NCI-H2107 (cell line): ENCODE data around the gene TRNT1.

Experiments used
- DNase-seq: peaks from one replicate; lab custom pipeline; 2025; lab: John Stamatoyannopoulos, UW

Gene TRNT1

DNA sequence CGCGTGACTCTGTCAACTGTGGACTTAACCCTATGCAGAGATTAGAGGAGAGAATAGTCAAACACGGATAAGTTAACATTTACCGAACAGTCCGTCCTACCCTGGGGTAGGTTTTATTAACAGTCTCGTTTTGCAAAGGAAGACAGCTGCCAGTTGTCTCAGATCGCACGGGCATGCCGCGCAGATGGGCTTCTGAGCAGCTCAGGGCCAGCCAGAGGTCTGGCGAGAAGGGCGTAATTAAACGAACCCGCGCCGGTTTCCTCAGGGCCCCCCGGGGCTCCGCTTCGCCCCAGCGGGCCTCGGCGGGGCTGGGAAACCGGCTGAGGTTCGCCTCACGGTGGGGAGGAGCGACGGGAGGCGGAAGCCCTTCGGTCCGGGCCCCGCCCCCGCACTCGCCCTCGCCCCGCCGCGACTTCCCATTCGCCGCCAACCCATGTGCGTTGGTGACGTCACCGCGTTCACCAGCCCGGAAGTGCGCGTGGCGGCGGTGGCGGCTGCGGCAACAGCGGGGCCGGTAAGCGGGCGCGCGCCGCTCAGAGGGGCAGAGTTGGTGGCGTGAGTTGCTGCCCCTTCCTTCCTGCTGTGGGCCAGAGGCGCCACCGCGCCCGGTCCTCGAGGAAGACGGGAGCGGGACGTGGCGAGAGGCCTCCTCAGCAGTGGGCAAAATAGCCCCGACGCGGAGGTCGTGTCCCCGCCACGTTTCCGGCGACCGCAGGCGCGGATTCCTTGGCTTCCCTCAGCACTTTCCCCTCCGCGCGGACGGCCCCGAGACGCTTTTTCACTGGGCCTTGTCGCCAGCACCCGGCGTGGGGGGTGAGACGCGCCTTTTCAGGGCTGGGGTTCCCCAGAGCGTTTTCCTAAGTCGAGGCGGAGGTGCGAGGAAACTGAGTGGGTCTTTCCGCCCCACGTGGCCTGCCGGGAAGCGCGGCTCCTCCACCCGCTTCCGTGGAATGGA lies at the start of gene TRNT1:
TRNT1 (plus strand) TSS at position 464 of the 955 bp plus-strand sequence. CDS start 2,101 bp downstream, outside the sequence.
- DNase-seq, result peak; percentile 75

DNA sequence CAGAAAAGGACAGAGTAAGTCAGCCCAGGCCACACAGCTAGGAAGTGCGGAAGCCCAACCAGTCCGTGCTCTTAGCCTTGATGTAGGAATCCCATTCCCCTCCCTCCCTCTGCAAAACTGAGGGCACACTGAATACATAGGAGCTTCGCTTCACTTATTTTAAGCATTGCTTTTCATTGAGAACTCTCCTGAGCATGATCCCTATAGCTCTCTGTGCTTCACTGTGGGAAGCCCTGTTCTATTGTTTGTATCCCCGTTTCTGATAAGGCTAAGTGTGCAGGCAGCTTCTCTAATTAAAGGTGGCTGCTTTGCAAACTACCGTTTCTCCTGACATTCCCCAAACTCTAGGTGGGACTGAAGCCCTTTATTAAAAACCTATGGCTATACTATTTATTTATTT lies 46.4 kb upstream of the TRNT1 start:
- DNase-seq, result no peak

DNA sequence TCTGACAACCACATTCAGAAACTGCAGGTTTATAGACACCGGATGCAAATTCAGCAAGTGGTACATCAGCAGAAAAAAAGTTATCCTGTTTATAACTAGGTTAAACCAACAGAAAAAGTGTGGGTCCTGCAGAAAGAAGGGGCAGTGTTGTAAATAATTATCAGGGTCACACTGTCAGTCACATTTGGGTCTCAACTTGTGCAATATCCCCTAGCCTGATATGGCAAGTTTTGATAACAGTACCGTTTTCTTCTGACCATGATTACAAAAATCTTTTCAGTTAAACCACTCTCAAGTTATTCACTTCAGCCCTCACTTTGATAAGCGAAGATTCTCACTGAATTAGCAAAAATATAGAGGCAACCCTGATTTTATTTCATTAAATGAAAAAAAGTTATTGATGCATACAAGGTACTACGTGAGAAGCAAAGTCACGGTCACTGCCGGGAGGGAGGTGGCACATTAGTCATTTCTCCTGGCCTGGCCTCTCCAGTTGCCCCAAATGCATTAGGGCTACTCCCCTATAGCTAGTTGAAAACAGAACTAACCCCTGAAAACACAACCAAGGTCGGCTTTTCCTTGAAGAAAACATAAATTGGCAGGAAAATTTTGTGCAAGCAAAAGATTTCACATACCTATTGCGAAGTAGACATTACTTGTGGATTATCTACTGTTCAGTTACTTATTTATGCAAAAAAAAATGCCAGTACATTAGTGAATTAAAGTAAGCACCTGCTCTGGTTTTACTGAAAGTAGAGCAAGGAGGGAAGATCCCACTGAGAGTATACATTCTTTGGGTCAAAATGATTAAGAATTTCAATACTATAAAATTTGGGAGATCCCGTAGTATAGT lies 45.1 kb upstream of the TRNT1 start:
- DNase-seq, result no peak

DNA sequence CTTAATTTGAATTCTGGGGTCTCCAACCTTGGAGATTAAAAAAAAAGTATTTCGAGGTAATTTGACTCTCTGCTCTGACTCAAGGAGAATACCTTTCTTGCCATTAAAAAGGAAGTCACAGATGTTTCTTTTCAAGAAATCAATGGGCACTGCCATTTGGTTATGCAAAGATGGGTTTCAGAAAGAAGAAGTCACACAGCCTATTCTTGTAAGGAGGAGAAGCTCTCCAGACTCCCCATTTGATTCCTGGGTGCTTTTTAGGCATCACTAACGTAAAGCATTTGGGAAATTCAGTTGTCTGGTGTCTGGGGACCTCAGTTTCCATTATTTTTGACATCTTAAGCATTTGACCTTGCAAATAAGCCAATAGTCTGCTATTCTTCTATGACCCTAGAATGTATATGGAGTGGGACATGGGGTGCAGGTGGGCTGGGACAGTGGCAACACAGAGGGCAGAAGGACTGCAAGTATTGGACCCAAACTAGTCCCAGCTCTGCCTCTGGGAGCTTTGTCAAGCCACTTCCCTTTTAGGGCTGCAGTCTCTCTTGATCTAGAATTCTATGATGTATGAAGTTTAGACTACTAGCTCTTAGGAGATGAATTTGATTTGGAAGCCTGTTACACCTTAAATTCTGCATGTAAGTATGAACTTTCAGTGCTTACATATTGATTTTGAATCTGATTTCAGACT lies 44.4 kb upstream of the TRNT1 start:
- no peak for DNase-seq

DNA sequence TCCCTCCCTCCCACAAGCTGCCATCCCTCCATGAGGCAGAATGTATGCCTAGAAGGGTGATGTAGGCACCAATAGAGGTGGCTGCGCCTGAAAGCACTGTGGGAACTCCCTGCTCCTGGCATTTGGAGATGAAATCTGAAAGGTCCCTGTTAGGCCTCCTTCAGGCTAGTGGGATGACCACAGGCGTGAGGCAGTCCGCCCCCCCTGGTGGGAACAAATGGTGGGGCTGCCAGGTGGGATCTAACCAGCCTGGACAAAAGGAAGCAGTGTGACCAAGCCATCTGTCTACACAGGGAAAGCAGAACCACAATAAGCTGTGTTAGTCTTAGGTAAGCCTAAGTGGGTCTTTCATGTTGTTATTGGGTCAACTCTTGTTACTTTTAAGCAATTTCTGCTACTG lies 41.9 kb upstream of the TRNT1 start:
- DNase-seq, result no peak

DNA sequence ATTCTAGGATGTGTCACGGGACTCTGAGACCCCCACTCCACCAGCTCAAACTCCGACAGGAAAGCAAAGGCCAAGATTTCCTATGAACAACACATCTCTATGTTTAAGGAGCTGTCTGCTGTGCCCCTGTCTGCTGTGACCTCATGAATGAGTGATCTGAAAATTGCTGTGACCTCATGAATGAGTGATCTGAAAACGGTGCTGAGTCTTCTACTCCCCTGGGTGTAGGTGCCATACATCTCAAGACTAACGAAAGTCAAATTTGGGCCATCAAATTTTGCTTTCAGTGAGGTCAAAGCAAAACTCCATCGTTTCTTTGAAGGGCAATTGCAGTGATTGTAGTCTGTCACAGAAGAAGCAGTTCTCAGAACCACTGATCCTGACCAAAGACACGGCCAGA lies 41.0 kb upstream of the TRNT1 start:
- no peak for DNase-seq

DNA sequence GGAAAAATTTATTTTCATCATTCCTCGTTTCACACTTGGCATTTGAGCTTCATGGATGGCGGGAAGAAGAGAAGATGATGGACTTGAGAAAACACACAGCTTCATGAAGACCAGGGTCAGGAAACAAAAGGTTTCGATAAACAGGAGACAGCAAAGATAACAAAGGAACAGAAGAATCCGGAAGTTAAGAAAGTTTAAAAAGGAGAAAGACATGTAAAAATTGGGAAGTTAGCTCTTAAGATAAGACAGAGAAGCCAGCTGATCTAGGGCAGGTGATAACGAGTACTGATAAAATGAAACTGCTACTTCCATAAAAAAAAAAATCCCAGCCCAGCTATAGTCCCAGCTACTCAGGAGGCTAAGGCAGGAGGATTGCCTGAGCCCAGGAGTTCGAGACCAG lies 40.5 kb upstream of the TRNT1 start:
- no peak for DNase-seq

DNA sequence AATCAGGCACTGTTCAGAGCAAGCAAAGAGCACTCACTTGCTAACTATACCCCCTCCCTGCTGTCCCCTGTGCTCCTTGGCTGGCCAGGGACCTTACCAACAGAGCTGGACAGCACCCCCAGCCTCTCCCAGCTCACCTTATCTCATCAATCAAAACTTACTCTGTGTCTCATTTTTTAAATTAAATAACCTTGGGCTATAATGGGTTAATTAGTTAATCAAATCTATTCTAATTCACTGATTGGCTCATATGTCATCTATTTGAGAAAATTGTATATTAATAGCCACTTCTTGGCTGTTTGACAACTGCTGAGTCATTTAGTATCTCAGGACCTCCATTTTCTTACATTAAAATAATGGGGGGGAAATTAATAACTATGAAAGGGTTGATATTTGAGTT lies 39.5 kb upstream of the TRNT1 start:
- no peak for DNase-seq

DNA sequence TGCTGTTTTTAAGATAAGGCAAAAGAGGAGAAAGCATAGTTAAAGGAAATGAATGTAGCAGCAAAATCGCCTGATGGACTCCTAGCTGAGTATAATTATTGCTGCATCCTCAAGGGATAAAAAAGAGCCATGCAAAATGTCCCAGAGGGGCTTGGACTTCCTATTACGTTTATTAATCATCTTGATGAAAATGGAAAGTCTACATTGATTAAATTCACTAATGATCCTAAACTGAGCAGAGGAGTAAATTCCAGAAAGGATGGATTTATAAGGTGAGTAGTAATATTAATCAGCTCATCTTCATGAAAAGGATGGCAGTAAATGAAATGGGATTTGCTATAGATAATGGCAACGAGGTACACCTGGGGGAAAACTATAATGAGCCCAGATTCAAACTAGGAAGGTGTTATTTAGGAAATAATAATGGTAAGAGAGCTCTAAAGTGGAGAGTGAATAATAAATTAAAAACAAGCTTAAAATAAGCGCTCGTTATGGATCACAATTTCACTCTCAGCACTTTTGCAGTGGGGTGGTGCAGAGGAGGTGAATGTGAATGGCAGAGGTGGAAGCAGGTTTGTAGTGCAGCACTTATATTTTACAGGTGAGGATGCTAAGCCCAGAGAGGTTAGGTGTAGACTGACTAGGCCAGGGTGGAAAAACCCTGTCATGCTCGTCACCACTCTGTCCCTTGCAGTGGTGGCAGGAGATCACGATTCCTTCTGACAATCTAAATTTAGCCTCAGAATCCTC lies 38.8 kb upstream of the TRNT1 start:
- DNase-seq, result no peak

DNA sequence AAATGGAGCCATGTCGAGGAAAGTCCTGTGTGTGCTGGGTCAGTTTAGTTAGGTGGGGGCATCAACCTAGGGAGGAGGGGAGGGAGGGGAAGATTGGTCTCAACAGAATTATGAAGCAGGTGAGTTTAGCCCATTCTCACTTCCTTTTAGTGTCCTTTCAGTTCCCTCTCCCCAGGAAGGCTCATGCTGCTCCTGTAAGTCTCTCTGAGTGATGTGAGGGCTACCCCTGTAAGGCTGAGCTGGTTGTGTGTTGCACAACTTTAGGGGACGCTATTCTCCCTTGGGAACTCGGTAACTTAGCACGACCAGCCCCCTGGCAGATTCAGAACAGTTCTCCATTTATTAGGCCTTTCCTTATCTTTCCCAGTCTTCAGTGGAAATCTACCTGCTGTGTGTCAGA lies 37.7 kb upstream of the TRNT1 start:
- no peak for DNase-seq

DNA sequence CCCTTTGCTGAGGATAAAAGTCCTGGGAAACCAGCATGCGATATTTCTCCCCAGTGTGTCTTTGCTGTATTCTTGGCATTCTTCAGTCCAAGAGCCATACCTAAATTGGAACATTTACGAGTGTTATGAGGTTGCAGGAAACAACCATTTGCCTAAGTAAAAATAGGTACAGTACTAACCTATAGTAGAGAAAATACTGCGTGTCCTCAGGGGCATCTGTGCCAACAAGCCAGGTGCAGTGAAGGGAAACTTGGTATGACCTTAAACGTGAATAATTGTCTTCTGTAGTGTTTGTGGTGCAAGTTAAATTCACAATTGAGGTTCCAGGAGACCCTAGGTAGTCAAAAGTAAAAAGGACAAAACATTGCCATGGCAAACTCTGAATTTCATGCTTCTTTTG lies 28.8 kb upstream of the TRNT1 start:
- DNase-seq, result no peak

DNA sequence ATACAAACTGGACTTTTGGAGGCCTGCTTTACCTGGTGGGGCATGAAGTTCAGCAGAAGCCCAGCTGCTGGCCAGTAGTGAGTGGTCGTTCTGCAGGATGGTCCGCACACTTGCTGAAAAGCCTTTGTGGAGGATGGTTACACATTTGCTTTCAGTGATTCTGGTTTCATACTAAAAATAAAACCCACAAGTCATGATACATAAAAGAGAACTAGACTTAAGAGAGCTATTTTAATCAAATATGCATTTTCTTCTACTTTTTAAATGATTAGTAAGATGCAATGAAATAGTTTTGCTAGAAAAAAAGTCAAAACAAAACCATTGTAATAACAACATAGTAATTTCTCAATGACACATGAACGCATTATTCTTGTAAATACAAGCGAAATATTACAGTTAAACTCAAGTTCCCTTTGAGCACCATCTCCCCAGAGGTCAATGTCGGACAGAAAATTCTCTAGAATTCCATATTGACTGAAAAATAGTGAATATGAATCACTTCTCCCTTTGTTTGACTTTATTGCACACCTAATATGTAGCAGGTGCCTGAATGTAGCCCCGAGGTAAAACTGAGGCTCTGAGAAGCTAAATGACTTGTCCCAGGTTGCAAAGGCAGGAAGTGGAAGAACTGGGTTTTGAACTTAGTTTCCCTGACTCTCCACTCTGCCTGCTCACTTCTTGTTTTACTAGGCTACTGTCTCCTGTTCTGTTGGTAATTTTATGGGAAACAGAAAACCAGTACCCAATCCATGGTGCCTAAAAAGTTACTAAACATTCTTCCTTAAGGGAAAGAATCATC lies 24.9 kb upstream of the TRNT1 start:
- DNase-seq, result no peak

DNA sequence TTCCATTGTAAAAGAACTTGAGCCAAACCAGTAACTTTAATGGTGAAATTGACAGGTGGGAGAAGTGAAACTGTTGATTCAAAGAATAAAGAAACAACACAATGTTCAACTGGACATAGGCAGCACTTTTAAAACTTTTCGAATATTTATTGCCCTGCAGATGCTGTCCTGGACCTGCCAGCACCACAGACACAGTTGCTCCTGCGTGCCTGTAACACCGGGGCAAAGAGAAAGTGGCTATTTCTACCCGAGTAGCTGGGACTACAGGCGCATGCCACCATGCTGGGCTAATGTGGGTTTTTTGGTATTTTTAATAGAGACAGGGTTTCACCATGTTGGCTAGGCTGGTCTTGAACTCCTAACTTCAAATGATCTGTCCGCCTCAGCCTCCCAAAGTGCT lies 24.0 kb upstream of the TRNT1 start:
- no peak for DNase-seq

DNA sequence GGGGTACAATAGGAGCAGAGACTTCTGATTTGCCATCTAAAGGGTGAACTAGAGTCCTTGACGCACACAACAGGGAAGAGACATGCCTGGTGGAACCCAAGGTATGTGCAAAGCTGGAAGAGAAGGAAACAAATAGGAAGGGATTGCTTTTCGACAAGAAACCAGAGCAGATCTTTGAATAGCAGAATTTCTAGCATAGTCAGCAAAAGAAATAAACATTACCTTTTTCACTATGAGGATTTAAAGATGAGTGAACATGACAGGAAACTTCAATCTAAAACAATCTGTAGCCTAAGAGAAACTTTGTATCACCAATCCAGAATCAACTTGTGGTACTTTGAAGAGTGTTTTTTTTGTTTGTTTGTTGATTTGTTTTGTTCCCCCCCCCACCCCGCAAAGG lies 21.5 kb upstream of the TRNT1 start:
- no peak for DNase-seq

DNA sequence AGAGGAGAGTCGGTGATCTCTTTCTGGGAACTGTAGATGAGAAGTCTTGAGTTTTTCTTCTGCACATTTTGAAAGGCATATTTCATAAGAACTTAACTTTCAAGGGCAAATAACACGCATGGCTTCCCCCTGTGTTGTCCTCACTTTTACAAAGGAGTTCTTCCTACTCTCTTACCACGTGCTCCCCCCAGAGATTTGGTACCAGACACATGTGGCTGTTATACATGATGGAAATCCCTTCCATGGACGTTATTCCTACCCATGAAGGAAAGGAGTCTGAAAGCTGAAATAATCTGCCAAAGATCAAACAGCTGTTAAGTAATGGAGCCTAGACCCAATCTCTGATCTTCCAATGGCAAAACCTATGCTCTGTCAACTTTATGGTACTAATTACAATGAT lies 20.9 kb upstream of the TRNT1 start:
- DNase-seq, result no peak

DNA sequence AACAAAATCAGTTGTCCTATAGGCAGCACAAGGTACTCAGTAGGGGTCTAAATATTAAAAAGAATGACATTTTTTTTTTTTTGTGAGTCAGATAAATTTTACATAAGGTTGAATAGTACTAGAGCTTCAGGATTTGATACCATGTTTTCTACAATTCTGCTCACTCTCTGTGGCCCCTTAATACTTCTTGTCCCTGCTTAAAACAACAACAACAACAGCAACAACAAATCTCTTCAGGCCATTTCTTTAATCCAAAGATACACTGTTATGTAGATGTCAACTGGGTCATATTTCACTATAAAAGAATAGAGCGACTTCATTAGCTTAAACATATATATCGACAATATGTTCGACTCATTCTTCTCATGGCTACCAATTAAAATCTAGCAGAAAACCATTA lies 19.6 kb upstream of the TRNT1 start:
- DNase-seq, result no peak

DNA sequence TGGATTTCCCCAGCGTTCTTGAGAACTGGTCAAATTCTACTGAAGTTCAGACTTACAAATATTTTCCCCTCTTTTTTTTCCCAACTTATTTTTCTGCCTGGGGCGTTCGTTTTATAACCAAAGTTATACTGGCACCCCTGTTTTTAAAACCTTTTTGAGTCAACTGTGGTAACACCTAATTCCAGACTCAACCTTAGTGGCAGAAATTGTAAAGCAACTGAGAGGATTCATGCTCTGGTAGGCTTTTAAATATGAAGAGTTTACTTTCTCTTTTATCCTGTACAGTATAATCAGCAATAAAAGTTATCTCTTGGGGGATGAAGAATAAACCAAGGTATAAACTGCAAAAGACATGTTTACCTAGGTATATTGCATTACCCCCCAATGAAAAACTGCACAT lies 18.9 kb upstream of the TRNT1 start:
- no peak for DNase-seq

DNA sequence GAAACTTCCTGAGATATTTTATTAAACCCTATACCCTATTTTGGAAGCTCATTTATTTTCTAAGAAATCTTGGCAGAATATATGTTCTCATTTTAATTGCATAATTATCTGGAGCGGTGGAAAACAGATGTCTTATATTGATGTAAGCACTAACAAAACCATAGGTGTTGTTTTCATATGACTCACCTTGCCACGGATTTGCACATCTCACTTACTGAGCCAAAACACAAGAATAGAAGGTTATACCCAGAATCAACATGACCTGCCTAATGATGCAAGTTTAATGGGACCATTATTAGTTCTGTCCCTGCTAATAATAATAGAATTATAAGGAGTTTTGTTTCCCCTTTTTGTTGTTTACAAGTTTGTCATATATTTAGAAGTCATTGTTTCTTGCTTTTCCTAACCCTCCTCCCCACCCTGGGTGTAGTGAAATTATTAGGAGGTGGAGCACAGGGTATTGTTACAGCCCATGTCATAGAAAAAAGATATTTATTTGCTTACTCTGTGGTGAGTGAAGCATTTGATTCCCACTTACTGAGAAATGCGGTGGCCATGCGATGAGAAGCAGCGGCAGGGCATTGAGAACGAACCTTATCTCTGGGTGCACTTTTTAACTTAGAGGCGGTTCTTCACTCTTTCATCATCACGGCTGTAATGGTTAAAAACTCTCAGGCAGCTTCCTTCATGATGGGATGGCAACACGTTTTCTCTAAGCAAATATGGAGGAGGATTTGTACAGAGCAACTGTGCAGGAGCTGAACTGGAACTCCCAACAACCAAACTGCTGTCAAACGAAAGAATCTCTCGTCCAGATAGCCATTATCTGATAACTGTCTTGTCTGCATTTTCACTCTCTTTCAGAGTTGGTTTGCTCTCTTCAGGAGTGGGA lies 17.1 kb upstream of the TRNT1 start:
- peak; percentile 4 for DNase-seq

DNA sequence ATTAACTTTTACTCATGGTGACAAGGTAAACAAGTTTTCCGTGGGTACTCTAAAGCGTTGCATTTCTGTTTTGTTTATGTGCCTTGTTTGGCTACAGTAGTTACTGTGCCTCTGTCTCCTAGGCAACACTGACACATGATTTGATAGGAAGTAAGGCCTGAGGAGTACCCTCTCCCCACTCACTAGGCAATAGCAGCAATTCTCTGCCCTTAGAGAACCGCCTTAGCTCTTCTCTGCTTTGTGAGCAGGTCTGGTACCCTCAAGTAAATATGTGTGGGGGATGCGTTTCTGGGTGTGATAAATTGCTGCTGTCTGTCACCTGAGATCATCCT lies 16.5 kb upstream of the TRNT1 start, which contains the start of gene IL5RA:
IL5RA (minus strand) TSS at position 76 of the 332 bp plus-strand sequence. CDS start 5,390 bp downstream, outside the sequence.
- DNase-seq, result no peak
